Measurements from ENCODE around the gene ANKS1B.

The ANKS1B gene

DNA sequence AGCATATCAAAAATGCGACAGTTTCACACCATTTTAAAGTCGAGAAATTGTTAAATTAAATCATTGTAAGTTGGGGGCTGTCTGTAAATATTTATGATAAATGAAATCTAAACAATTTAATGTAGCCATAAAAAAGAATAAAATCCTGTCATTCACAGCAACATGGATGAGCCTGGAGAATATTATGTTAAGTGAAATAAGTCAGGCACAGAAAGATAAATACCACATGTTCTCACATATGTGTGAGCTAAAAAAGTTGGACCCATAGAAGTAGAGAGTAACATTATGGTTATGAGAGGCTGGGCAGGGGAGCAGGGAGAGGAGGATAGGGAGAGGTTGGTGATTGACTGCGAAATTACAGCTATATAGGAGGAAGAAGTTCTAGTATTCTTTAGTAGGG, 201.3 kb downstream of the ANKS1B start:
- no peaks in the 10 kb centered on the region for H3K4me1 ChIP-seq (ENCODE audit: insufficient read depth, low read length, poor library complexity, severe bottlenecking)
- H3K9me3 ChIP-seq (ENCODE audit: insufficient read depth, low read depth, low read length), result no peaks in the 10 kb centered on the region
- no peaks in the 10 kb centered on the region for H3F3A ChIP-seq (ENCODE audit: low read depth)
- no peak overlapping the region for H3K4me3 ChIP-seq (ENCODE audit: low read length, poor library complexity, severe bottlenecking)
- no peak overlapping the region for H3K4me2 ChIP-seq (ENCODE audit: low read depth, low read length, poor library complexity, severe bottlenecking)
- H3K9me2 ChIP-seq (replicated peaks; ENCODE audit: low read depth, low read length), result no peaks in the 10 kb centered on the region
- no peak overlapping the region for H3K9ac ChIP-seq (ENCODE audit: low read depth, low read length, poor library complexity, severe bottlenecking)
- no peaks in the 10 kb centered on the region for H4K20me1 ChIP-seq (ENCODE audit: insufficient read depth, low read length, poor library complexity, severe bottlenecking)
- no peak for TF ChIP-seq EZH2phosphoT487 (IDR thresholded peaks at IDR 0.05; ENCODE audit: borderline replicate concordance)
- TF ChIP-seq, protein P1, sequence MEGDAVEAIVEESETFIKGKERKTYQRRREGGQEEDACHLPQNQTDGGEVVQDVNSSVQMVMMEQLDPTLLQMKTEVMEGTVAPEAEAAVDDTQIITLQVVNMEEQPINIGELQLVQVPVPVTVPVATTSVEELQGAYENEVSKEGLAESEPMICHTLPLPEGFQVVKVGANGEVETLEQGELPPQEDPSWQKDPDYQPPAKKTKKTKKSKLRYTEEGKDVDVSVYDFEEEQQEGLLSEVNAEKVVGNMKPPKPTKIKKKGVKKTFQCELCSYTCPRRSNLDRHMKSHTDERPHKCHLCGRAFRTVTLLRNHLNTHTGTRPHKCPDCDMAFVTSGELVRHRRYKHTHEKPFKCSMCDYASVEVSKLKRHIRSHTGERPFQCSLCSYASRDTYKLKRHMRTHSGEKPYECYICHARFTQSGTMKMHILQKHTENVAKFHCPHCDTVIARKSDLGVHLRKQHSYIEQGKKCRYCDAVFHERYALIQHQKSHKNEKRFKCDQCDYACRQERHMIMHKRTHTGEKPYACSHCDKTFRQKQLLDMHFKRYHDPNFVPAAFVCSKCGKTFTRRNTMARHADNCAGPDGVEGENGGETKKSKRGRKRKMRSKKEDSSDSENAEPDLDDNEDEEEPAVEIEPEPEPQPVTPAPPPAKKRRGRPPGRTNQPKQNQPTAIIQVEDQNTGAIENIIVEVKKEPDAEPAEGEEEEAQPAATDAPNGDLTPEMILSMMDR (conservative IDR thresholded peaks at IDR 0.05; ENCODE audit: low read length), result no peak
- H3K79me2 ChIP-seq (ENCODE audit: insufficient read depth, low read length), result no peaks in the 10 kb centered on the region
- H3K36me3 ChIP-seq (ENCODE audit: insufficient read depth, low read length), result no peaks in the 10 kb centered on the region
- H3K27me3 ChIP-seq (ENCODE audit: insufficient read depth, low read length, poor library complexity, severe bottlenecking), result no peaks in the 10 kb centered on the region
- H2AFZ ChIP-seq (ENCODE audit: low read length), result no peak overlapping the region

DNA sequence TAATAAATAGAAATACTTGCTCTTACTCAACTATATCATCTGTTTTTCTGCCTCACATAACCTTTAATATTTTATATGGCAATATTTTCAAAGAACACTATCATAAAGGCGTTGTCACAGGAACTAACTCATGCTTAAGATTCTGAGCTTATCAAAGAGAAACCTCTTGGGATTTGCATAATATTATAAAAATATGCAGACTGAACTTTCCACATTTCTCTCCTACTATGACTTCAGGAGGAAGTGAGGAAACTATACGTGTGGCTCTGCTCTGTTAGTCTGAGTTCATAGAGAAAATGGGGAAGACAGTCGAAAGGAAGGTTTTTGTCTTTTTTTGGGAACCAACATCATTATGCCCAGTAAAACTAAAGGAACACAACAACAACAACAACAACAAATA, 212.5 kb downstream of the ANKS1B start:
- H3K9me2 ChIP-seq (replicated peaks; ENCODE audit: low read depth, low read length), result no peaks in the 10 kb centered on the region
- TF ChIP-seq EZH2phosphoT487 (IDR thresholded peaks at IDR 0.05; ENCODE audit: borderline replicate concordance), result no peak
- TF ChIP-seq, protein P1 (conservative IDR thresholded peaks at IDR 0.05; ENCODE audit: low read length), result no peak
- H2AFZ ChIP-seq (ENCODE audit: low read length), result no peak overlapping the region
- H3K4me1 ChIP-seq (ENCODE audit: insufficient read depth, low read length, poor library complexity, severe bottlenecking), result peaks cover 3% of the 10 kb centered on the region
- H3K9me3 ChIP-seq (ENCODE audit: insufficient read depth, low read depth, low read length), result no peaks in the 10 kb centered on the region
- H4K20me1 ChIP-seq (ENCODE audit: insufficient read depth, low read length, poor library complexity, severe bottlenecking), result no peaks in the 10 kb centered on the region
- H3K4me2 ChIP-seq (ENCODE audit: low read depth, low read length, poor library complexity, severe bottlenecking), result no peak overlapping the region
- no peaks in the 10 kb centered on the region for H3F3A ChIP-seq (ENCODE audit: low read depth)
- no peak overlapping the region for H3K9ac ChIP-seq (ENCODE audit: low read depth, low read length, poor library complexity, severe bottlenecking)
- no peaks in the 10 kb centered on the region for H3K27me3 ChIP-seq (ENCODE audit: insufficient read depth, low read length, poor library complexity, severe bottlenecking)
- no peak overlapping the region for H3K4me3 ChIP-seq (ENCODE audit: low read length, poor library complexity, severe bottlenecking)
- H3K36me3 ChIP-seq (ENCODE audit: insufficient read depth, low read length), result no peaks in the 10 kb centered on the region
- H3K79me2 ChIP-seq (ENCODE audit: insufficient read depth, low read length), result no peaks in the 10 kb centered on the region

DNA sequence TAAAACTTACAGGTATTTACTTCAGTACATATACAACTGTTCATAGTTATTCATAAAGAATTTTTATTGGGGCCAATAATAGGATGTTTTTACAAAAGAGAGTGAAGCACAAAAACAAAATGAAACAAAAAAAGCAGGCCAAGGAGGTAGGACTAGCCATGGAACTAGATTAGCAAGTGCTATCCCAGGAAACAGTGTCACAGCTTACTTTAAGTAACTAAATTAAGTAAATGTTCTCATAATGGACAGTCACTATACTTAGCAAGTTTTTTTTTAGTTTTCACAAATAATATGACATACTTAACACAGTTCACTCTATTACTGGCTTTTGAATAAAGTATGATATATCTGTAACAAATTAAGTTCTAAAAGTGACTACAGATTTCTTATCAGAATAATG, 213.1 kb downstream of the ANKS1B start:
- no peak overlapping the region for H3K4me3 ChIP-seq (ENCODE audit: low read length, poor library complexity, severe bottlenecking)
- no peak overlapping the region for H3K9ac ChIP-seq (ENCODE audit: low read depth, low read length, poor library complexity, severe bottlenecking)
- no peak overlapping the region for H3K4me2 ChIP-seq (ENCODE audit: low read depth, low read length, poor library complexity, severe bottlenecking)
- H4K20me1 ChIP-seq (ENCODE audit: insufficient read depth, low read length, poor library complexity, severe bottlenecking), result no peaks in the 10 kb centered on the region
- no peaks in the 10 kb centered on the region for H3K9me3 ChIP-seq (ENCODE audit: insufficient read depth, low read depth, low read length)
- no peaks in the 10 kb centered on the region for H3K79me2 ChIP-seq (ENCODE audit: insufficient read depth, low read length)
- TF ChIP-seq, protein P1 (conservative IDR thresholded peaks at IDR 0.05; ENCODE audit: low read length), result no peak
- no peak for TF ChIP-seq EZH2phosphoT487 (IDR thresholded peaks at IDR 0.05; ENCODE audit: borderline replicate concordance)
- H3K36me3 ChIP-seq (ENCODE audit: insufficient read depth, low read length), result no peaks in the 10 kb centered on the region
- no peaks in the 10 kb centered on the region for H3F3A ChIP-seq (ENCODE audit: low read depth)
- peaks cover 3% of the 10 kb centered on the region for H3K4me1 ChIP-seq (ENCODE audit: insufficient read depth, low read length, poor library complexity, severe bottlenecking)
- H2AFZ ChIP-seq (ENCODE audit: low read length), result no peak overlapping the region
- no peaks in the 10 kb centered on the region for H3K27me3 ChIP-seq (ENCODE audit: insufficient read depth, low read length, poor library complexity, severe bottlenecking)
- H3K9me2 ChIP-seq (replicated peaks; ENCODE audit: low read depth, low read length), result no peaks in the 10 kb centered on the region
